Adrenal gland (tissue), 5 donors: ENCODE data around the gene GRHL3.

Experiments used
- CTCF ChIP-seq, 6 experiments: fragments of 450-650 bp in 4 of 6; fragments of 200-600 bp in 2 of 6; sonication (generic) in 1 of 6; IDR thresholded peaks; 1 replicate in 5 of 6; 2 replicates in 1 of 6; pipeline versions ENCODE4 v1.5.1 to v1.8.0; 2016 to 2021; ENCODE audit warnings: antibody characterized with exemption in 6 of 6, mild to moderate bottlenecking in 2 of 6, moderate library complexity in 1 of 6
- POLR2A ChIP-seq, 2 donors: fragments of 450-650 bp; IDR thresholded peaks; one replicate each; pipeline ENCODE4 v1.6.1; 2017; ENCODE audit warnings: antibody characterized with exemption in 2 of 2, mild to moderate bottlenecking in 2 of 2, moderate library complexity in 1 of 2
- donor health status: DM: no; HTN: no; CAD: no.

GRCh38 chr1:24290933-24291487 lies 28.1 kb upstream of the GRHL3 start:
- TF ChIP-seq CTCF (IDR thresholded peaks at IDR 0.05): no peak
- no peak for TF ChIP-seq POLR2A (IDR thresholded peaks at IDR 0.05)
